Testis (tissue), 3 donors: Measurements from ENCODE around the gene ANKRD2. TPM values are rescaled to one million over a fixed set of nuclear protein-coding genes. Genes with fewer than 3 reads are reported as not detected.
"Not testable (repeated sequence)": the region's sequence is repeated elsewhere in the genome, so short reads cannot be mapped to it uniquely, and the experiment has no call there.

Experiments
- DNase-seq: peaks from one replicate; pipeline ENCODE4 v3.0.0-alpha.2; 2019
- H3K27ac ChIP-seq, 2 donors: fragments of 200-600 bp; sonication (generic); one replicate each; pipeline ENCODE4 v1.5.1; 2019
- H3K27me3 ChIP-seq: fragments of 200-600 bp; sonication (generic); one replicate; pipeline ENCODE4 v1.5.1; 2019
- H3K36me3 ChIP-seq: fragments of 200-600 bp; sonication (generic); one replicate; pipeline ENCODE4 v1.5.1; 2017; ENCODE audit warnings: low read depth; ENCODE audit errors: missing control alignments
- H3K4me1 ChIP-seq: fragments of 200-600 bp; sonication (generic); one replicate; pipeline ENCODE4 v1.5.1; 2019
- H3K4me3 ChIP-seq, 2 donors: fragments of 200-600 bp; sonication (generic); one replicate each; pipeline ENCODE4 v1.5.1; 2017 to 2019
- H3K9me3 ChIP-seq: fragments of 200-600 bp; sonication (generic); one replicate; pipeline ENCODE4 v1.5.1; 2017
- CTCF ChIP-seq, 3 experiments: fragments of 450-650 bp in 2 of 3; fragments of 200-600 bp in 1 of 3; sonication (generic) in 1 of 3; IDR thresholded peaks; one replicate each; pipeline ENCODE4 v1.5.1; 2016 to 2019; ENCODE audit warnings: antibody characterized with exemption in 3 of 3, mild to moderate bottlenecking in 2 of 3, moderate library complexity in 1 of 3
- POLR2A ChIP-seq: fragments of 450-650 bp; IDR thresholded peaks from one replicate; pipeline ENCODE4 v1.6.1; 2017; ENCODE audit warnings: antibody characterized with exemption, mild to moderate bottlenecking, moderate library complexity
- WGBS, 2 donors: methylation state at CpG; one replicate each; pipeline ENCODE4 v1.1.5; 2018; 5-methylcytosine and 5-hydroxymethylcytosine counted together
- intact Hi-C: fragments of 100-400 bp; cut with DNase I; formaldehyde crosslinking; loops from one replicate; pipeline ENCODE4 v1.15.1; 2023; ENCODE audit warnings: low total_unique reads
- polyA plus RNA-seq: library from polyadenylated mRNA; stranded (reverse); fragments of 350-450 nt; fragmentation: Illumina TruSeq; extraction: RNeasy Lipid Tissue Mini Kit (QIAGEN cat#74804); gene quantifications from one replicate; pipeline ENCODE4 v1.2.3, GENCODE V29; 2014; ENCODE audit warnings: low read depth, low replicate concordance; ENCODE audit not compliant: insufficient read depth
- total RNA-seq, 2 donors: library from RNA; depleted of rRNA; stranded (reverse); fragments of >200 nt; gene quantifications; one replicate each; pipeline ENCODE4 v1.2.3, GENCODE V29; 2016

The ANKRD2 gene
- total and polyA plus RNA-seq, 3 donors from 2014 or later = 0.43 to 3.5 (median 1.9) TPM

GRCh38 chr10:97549587-97550322, 22.8 kb upstream of the ANKRD2 start:
- H3K4me3 ChIP-seq = no peak overlapping the region
- no peak for TF ChIP-seq POLR2A
- no peak for TF ChIP-seq CTCF (IDR thresholded peaks at IDR 0.05)
- H3K4me1 ChIP-seq = peaks cover 40% of the 10 kb centered on the region
- WGBS, 2 donors = 42 to 53% methylated on average over 6 to 13 of the region's 13 CpGs
- no peaks in the 10 kb centered on the region for H3K36me3 ChIP-seq
- H3K9me3 ChIP-seq = no peaks in the 10 kb centered on the region
- intact Hi-C loops = loop anchor here (10.0 kb wide), 1 partner anchor 85 kb away; no protein-coding TSS in a partner anchor
- peak; percentile 54 for DNase-seq
- no peaks in the 10 kb centered on the region for H3K27me3 ChIP-seq
- H3K27ac ChIP-seq = peak overlapping the region; percentile 64 to 83

- Histone ChIP-seq H3K27me3 (no peaks in the 10 kb centered on the region), H3K27ac (peak overlapping the region; percentile 64 to 83), H3K4me1 (peaks cover 38% of the 10 kb centered on the region), H3K4me3 (no peak overlapping the region), H3K36me3 (no peaks in the 10 kb centered on the region), H3K9me3 (no peaks in the 10 kb centered on the region)
- intact Hi-C loops = no loop called here
- DNase-seq = no peak
- TF ChIP-seq CTCF (IDR thresholded peaks at IDR 0.05) (no peak), POLR2A (no peak)
- WGBS, 2 donors = 71 to 90% methylated on average over 6 to 10 of the region's 10 CpGs
Measured at GRCh38 chr10:97550336-97551149, 22.0 kb upstream of the ANKRD2 start.

- 89 to 91% methylated on average over 6 of the region's 6 CpGs for WGBS, 2 donors
- intact Hi-C loops = no loop called here
- H3K27me3 ChIP-seq = no peaks in the 10 kb centered on the region
- H3K4me1 ChIP-seq = peaks cover 36% of the 10 kb centered on the region
- no peak overlapping the region for H3K27ac ChIP-seq
- no peaks in the 10 kb centered on the region for H3K9me3 ChIP-seq
- no peak overlapping the region for H3K4me3 ChIP-seq
- DNase-seq = no peak
- no peaks in the 10 kb centered on the region for H3K36me3 ChIP-seq
- TF ChIP-seq POLR2A (no peak), CTCF (IDR thresholded peaks at IDR 0.05) (no peak)
Measured at GRCh38 chr10:97551271-97551670, 21.3 kb upstream of the ANKRD2 start.

- no peak overlapping the region for H3K27ac ChIP-seq
- 21 to 22% methylated on average over 5 to 6 of the region's 6 CpGs for WGBS, 2 donors
- intact Hi-C loops = no loop called here
Measured at GRCh38 chr10:97553575-97554031, 19.0 kb upstream of the ANKRD2 start.

GRCh38 chr10:97554336-97554735, 18.2 kb upstream of the ANKRD2 start:
- H3K36me3 ChIP-seq, H3K4me3 ChIP-seq, DNase-seq, H3K27me3 ChIP-seq, intact Hi-C loops, H3K9me3 ChIP-seq, H3K27ac ChIP-seq: not testable (repeated sequence)
- H3K4me1 ChIP-seq = peaks cover 19% of the 10 kb centered on the region
- WGBS, 2 donors = 85 to 96% methylated on average over 5 of the region's 5 CpGs

More at GRCh38 chr10:97553575-97554031, 19.0 kb upstream of the ANKRD2 start:
- H3K27me3 ChIP-seq = no peaks in the 10 kb centered on the region
- H3K9me3 ChIP-seq = no peaks in the 10 kb centered on the region
- H3K36me3 ChIP-seq = no peaks in the 10 kb centered on the region
- TF ChIP-seq CTCF (IDR thresholded peaks at IDR 0.05) = peak; percentile 42 to 70 (median 51)
- TF ChIP-seq POLR2A = no peak
- H3K4me3 ChIP-seq = no peak overlapping the region
- peaks cover 26% of the 10 kb centered on the region for H3K4me1 ChIP-seq
- DNase-seq = peak; percentile 77

GRCh38 chr10:97555541-97555940, 17.0 kb upstream of the ANKRD2 start:
- not testable (repeated sequence) for DNase-seq

GRCh38 chr10:97560731-97561381, 11.7 kb upstream of the ANKRD2 start:
- H3K36me3 ChIP-seq, H3K27me3 ChIP-seq, DNase-seq, H3K4me1 ChIP-seq, H3K4me3 ChIP-seq, H3K27ac ChIP-seq, intact Hi-C loops, H3K9me3 ChIP-seq: not testable (repeated sequence)
- WGBS, 2 donors = 76 to 90% methylated on average over 16 to 17 of the region's 17 CpGs

More at GRCh38 chr10:97555541-97555940, 17.0 kb upstream of the ANKRD2 start:
- H3K4me3 ChIP-seq, H3K36me3 ChIP-seq, H3K27me3 ChIP-seq, H3K27ac ChIP-seq, H3K9me3 ChIP-seq, intact Hi-C loops: not testable (repeated sequence)
- H3K4me1 ChIP-seq = peaks cover 13% of the 10 kb centered on the region
- WGBS, 2 donors = 77 to 78% methylated on average over 10 of the region's 10 CpGs
